Fibroblast of skin of abdomen (primary cell): Measurements from ENCODE around the gene STRN. TPM values are rescaled to one million over a fixed set of nuclear protein-coding genes. Genes with fewer than 3 reads are reported as not detected.
"Not testable (repeated sequence)": the region's sequence is repeated elsewhere in the genome, so short reads cannot be mapped to it uniquely, and the experiment has no call there.

ENCODE experiments used
- DNase-seq: peaks from one replicate; pipeline ENCODE4 v3.0.0-alpha.2; 2013
- polyA plus RNA-seq, 2 experiments: library from polyadenylated mRNA; unstranded; fragments of 120-200 nt; gene quantifications; one replicate each; pipeline ENCODE4 v1.2.1, GENCODE V29; 2013; ENCODE audit not compliant: insufficient read length in 2 of 2

The STRN gene
- polyA plus RNA-seq (2013, experiment 1 of 2; ENCODE audit: insufficient read length) = 12.6 TPM
- polyA plus RNA-seq (2013, experiment 2 of 2; ENCODE audit: insufficient read length) = 12.1 TPM

DNA sequence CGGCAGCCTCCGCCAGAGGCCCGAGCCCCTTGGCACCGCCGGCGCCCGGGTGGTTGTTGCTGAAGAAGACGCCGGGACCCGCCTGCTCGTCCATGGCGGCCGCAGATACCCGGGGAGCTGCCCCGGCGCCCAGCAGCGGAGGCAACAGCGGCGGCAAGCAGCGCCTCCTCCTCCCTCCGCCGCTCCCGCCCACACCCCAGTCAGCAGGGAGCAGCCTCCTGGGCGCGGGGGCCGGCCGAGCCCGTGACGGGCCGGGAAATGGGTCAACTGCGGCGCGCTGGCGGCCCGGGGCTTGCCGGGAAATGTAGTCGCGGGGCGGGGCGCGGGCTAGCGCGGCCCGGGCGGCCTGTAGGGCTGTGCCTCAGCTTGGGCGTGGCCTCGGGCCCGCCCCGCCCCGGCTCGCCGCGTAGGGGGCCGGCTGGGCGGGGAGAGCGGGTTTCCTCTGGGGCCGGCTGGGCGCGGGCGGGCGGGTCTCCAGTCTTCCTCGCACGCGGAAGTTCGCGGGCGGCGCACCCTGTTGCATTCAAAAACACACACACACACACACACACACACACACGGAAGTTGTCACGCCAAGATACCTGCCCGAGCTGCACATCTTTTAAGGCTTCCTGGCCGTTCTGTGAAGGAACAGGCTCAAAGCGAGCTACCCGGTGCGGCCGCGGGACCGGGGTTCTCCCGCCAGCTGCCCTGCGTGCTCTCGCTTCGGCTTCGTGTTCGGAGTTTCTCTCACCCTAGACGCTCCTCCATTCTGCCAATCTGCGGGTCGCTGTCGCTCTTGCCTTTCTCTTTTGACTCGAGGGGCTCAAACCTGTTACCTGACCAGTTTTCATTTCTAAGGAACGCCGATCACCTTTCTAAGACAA, at the start of gene STRN:
Gene STRN, minus strand, starts transcription at position 167 of the 866 bp plus-strand sequence. Its CDS starts 73 bp downstream, at position 94.
- DNase-seq = peak; percentile 97

GRCh38 chr2:37013315-37013641, 46.9 kb upstream of the STRN start:
- no peak for DNase-seq

GRCh38 chr2:37011130-37011529, 44.8 kb upstream of the STRN start:
- no peak for DNase-seq

DNA sequence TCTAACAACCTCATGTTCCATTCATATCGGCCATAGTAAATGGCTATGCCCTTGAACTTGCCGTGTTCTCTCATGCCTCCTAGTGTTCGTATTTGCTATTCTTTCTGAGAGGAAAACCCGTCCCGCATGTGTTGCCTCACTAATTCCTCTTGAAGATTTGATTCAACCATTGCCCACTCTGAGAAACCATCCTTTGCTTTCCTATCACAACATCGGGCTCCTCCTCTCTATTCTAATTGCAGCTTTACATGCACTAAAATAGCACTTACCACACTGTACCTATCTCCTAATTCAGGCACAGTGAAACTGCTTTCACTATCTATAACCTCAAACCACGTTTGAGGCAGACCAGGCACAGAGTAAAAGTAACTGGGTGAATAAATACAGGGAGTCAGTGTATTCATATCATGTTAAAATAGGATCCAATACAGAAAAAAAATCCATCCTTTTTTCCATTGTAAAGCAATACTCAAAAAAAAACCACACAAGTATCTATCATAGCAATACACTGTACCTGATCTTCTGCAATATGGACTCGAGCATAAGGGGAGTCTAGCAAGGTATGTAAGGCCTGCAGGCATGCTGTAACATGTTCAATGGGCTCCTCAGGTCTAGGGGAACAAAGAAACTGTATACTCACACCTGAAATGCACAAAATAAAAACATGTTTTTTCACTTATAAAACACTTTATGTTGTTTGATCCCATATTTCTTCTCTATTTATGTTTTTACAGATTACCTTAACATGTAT, 39.0 kb upstream of the STRN start:
- peak; percentile 11 for DNase-seq

GRCh38 chr2:37000988-37001556, 34.7 kb upstream of the STRN start:
- DNase-seq = no peak

GRCh38 chr2:37000318-37000717, 34.0 kb upstream of the STRN start:
- DNase-seq = no peak

- not testable (repeated sequence) for DNase-seq
Observed at GRCh38 chr2:36999416-36999815, 33.1 kb upstream of the STRN start.

DNA sequence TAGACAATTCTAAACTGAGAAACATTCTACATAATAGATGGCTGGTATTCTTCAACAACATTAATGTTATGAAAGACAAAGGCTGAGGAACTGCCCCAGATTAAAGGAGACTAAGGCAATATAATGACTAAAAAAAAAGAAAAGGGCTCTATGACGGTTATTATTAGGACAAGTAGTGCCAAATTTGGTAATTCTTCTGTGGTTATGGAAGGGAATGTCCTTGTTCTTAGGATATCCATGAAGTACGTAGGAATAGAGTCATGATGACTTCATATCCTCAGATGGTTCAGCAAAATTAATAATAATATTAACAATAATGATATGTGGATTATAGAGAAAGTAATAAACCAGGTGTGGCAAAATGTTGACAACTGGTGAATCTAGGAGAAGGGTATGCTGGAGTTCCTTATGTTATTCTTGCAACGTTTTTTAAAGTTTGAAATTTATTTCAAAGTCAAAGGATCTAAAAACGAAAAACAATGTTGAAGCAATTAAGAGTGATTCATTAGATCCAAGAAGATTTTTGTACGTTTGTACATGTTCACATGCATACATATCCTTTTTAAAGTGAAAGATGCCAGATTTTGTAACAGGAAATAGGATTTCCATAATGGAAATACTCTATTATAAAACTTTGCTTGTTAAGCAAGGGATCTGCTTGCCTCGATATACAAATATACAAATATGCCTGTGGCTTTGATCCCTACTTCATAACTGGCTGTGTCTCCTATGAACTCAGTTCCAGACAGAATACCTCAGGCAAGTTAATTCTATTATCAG, 27.7 kb upstream of the STRN start:
- peak; percentile 1 for DNase-seq

DNA sequence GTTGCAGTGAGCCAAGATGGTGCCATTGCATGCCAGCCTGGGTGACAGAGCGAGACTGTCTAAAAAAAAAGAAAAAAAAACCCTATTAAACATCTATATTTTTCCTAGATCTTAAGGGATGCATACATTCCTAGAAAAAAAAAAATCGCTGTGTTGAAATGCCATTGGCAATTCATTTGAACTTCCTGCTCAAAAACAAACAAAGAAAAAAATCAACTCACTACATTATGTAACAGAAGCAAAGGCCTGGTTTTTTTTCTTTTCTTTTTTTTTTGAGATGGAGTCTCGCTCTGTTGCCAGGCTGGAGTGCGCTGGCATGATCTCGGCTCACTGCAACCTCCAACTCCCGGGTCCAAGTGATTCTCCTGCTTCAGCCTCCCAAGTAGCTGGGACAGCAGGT, 21.7 kb upstream of the STRN start:
- DNase-seq = no peak

- no peak for DNase-seq
Observed at GRCh38 chr2:36982467-36982866, 16.1 kb upstream of the STRN start.

DNA sequence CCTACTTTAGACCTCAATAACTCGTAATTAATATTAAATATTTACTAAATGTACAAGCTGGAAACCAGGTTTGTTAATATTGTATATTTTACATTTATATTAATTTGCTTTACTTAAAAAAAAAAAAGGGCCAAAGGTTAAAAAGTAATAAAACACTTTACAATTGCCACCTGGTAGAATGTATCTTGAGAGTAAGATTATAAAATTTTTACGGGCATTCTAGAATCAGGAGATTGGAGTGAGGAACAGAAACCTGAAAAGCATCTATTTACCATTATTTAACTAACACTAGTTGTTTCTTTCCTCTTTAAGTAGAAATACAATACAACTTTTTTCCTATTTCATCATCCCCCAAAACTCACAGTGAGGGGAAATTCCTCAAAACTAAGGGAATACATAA, 15.6 kb upstream of the STRN start:
- DNase-seq = no peak

- not testable (repeated sequence) for DNase-seq
Observed at GRCh38 chr2:36979007-36979406, 12.7 kb upstream of the STRN start.

DNA sequence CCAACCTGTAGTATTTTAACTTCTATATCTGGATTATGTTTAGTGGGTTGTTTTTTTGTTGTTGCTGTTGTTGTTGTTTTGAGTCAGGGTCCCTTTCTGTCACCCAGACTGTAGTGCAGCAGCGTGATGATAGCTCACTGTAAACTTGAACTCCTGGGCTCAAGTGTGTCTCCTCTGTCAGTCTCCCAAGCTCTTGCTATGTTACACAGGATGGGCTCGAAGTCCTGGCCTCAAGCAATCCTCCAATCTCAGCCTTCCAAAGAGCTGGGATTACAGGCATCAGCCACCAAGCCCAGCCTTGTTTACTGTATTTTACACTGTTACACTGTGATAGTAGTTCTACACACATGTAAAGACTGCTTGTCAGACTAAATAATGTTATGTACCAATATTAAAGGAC, 9.7 kb upstream of the STRN start:
- DNase-seq = no peak

GRCh38 chr2:36975306-36975705, 9.0 kb upstream of the STRN start:
- no peak for DNase-seq

GRCh38 chr2:36973320-36973719, 7.0 kb upstream of the STRN start:
- DNase-seq = no peak

DNA sequence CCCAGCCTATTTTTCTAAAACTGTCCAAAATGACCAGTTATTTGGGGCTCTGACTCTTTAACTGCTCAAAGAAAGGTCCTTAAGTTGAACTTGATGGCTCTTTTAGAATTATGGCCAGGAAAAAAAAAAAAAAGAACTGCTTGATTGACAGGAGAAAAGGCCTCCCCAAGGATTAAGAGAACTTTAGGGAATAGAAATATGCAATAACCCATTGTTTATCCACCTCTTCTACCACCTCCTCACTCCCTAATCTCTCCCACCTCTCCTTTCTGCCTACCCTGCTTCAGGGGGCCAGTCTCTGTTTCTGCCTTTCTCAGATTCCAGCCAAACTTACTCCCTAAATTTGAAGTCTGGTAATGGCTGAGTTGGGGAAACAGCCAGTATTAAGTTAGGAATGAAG, 5.7 kb upstream of the STRN start:
- no peak for DNase-seq

DNA sequence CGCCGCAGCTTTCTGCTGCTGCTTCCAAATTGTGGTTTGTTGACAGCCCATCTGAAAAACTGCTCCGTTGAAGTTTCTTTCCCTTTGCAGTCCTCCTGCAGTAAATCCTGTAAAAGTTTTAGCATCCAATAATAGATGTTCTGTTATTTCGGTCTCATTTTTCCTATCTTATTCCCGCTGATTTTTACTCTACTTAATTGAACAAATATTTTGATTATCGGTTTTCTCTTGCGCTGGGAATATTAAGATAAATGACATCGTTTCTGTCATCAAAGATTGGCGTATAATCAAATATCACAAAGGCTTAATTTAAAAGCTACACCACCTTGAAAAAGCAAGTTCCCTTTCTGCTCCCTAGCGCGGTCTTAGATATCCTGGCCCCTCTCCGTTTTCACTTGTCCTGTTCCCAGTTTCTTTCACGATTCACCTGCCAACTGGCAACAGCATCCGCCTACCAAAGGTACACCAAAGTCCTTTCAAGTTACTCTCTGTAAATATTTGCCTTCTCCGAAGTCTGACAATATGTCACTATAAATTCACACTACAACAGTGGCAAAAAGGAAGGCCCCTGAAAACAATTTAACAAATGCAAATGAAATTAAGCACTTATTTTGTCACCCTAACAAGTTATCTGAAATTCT, 1.0 kb upstream of the STRN start:
- DNase-seq = no peak

GRCh38 chr2:36965751-36966369, 476 bp downstream of the STRN start:
- DNase-seq = no peak

DNA sequence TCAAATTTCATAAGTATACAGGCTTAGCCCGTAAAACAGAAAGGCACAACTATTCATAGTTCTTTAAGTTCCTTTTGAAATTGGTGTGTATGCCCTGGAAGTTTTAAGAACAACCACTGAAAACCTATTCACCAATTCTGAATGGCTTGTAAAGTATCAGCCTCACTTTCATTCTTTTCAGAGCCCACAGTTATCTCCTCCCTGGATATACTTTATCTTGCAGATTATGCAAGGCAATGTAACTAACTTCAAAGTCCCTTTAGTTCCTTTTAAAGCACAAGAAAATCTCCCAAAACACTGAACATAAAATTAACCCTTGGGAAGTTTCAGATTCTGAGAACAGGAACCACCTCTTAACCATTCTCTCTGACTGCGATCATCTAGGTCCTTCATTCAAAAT, 1.1 kb downstream of the STRN start:
- no peak for DNase-seq

DNA sequence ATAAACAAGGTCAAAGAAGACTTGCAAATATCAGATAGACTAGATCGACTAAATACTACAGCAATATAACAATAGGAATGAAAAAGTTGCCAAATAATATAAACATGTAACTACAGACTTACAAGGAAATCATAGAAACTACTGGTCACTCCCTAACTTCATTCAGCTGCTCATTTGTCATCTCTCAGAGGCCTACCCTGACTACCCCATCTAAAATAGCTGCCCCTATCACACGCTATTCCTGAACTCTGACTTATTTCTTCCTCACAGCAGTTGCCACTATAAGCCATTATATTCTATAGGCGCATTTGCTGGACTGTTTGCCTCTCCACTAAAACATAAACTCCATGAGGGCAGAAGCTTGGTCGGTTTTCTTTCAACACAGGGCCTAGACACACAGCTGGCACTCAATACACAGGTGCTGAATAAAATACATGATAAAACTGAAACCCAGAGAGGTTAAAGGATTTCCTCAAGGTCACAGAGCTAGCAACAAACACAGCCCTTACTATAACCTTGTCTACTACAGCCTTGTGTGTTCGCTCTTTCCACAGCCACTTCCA, 1.8 kb downstream of the STRN start:
- DNase-seq = no peak

DNA sequence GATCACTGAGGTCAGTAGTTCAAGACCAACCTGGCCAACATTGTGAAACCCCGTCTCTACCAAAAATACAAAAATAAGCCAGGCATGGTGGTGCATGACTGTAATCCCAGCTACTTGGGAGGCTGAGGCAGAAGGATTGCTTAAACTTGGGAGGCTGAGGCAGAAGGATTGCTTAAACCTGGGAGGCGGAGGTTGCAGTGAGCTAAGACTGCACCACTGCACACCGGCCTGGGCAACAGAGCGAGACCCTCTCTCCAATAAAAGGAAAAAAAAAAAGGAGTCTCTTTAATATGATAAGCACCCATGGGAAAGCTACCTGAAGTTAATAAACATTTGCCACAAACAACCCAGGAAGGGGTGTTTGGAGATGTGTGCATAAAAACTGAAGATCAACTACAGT, 2.6 kb downstream of the STRN start:
- no peak for DNase-seq
